WTC11 (cell line): ENCODE measurements around the gene CNOT1. TPM values are rescaled to one million over a fixed set of nuclear protein-coding genes. Genes with fewer than 3 reads are reported as not detected.

Source experiments
- ATAC-seq: fragments of 200-7000 bp; cut with Tn5 transposase; 2 replicates; pipeline ENCODE4 v1.10.0; 2021; ENCODE audit warnings: mild to moderate bottlenecking, moderate library complexity
- CTCF ChIA-PET: fragments of 300-600 bp; sonication (Branson Sonifier 250); formaldehyde crosslinking; loops from one replicate; lab custom pipeline; 2021; ENCODE audit warnings: antibody characterized with exemption; lab: Charles Lee
- POLR2A ChIA-PET: fragments of 350-600 bp; sonication (Branson Sonifier 250); formaldehyde crosslinking; loops from one replicate; lab custom pipeline; 2021; ENCODE audit warnings: antibody characterized with exemption; lab: Charles Lee
- DNase-seq: peaks from one replicate; pipeline ENCODE4 v3.0.0; 2021; ENCODE audit warnings: low spot score
- H3K27ac Mint-ChIP-seq: 2 replicates; pipeline ENCODE4 v1.8.0; 2021; ENCODE audit warnings: mixed read lengths
- H3K27me3 Mint-ChIP-seq: 2 replicates; pipeline ENCODE4 v1.8.0; 2021; ENCODE audit warnings: low read depth, mild to moderate bottlenecking, moderate library complexity, mixed read lengths
- H3K36me3 Mint-ChIP-seq: 2 replicates; pipeline ENCODE4 v1.8.0; 2021; ENCODE audit warnings: mixed read lengths
- H3K4me1 Mint-ChIP-seq: 2 replicates; pipeline ENCODE4 v1.8.0; 2022; ENCODE audit warnings: mixed read lengths
- H3K4me3 Mint-ChIP-seq: 2 replicates; pipeline ENCODE4 v1.8.0; 2021; ENCODE audit warnings: mild to moderate bottlenecking, moderate library complexity, mixed read lengths
- H3K9me3 Mint-ChIP-seq: 2 replicates; pipeline ENCODE4 v1.8.0; 2021; ENCODE audit warnings: mixed read lengths
- AFF4 ChIP-seq: sonication (generic); formaldehyde crosslinking; IDR thresholded peaks from 2 replicates; pipeline ENCODE4 v1.8.1; 2023; ENCODE audit warnings: mild to moderate bottlenecking, missing genetic modification reagents, borderline replicate concordance
- E2F4 ChIP-seq: sonication (generic); formaldehyde crosslinking; IDR thresholded peaks from 2 replicates; pipeline ENCODE4 v1.8.1; 2022; ENCODE audit warnings: low read depth, mild to moderate bottlenecking, moderate library complexity, missing genetic modification reagents, borderline replicate concordance
- HMGA2 ChIP-seq: fragments of 250-450 bp; sonication (Bioruptor Pico); IDR thresholded peaks from 2 replicates; pipeline ENCODE4 v1.4.0; 2021; ENCODE audit warnings: mild to moderate bottlenecking, moderate library complexity
- HMGXB4 ChIP-seq: sonication (generic); formaldehyde crosslinking; IDR thresholded peaks from 2 replicates; pipeline ENCODE4 v1.8.1; 2023; ENCODE audit warnings: mild to moderate bottlenecking, moderate library complexity, missing genetic modification reagents
- MYBL2 ChIP-seq: sonication (generic); formaldehyde crosslinking; IDR thresholded peaks from 2 replicates; pipeline ENCODE4 v1.8.1; 2023; ENCODE audit warnings: mild to moderate bottlenecking, moderate library complexity, missing genetic modification reagents
- NR2C2 ChIP-seq: sonication (generic); formaldehyde crosslinking; IDR thresholded peaks from 2 replicates; pipeline ENCODE4 v1.8.0; 2022; ENCODE audit warnings: mild to moderate bottlenecking, missing genetic modification reagents
- TEAD4 ChIP-seq: sonication (generic); formaldehyde crosslinking; IDR thresholded peaks from 2 replicates; pipeline ENCODE4 v1.8.0; 2022; ENCODE audit warnings: mild to moderate bottlenecking, missing genetic modification reagents
- TP53 ChIP-seq: sonication (generic); formaldehyde crosslinking; IDR thresholded peaks from 2 replicates; pipeline ENCODE4 v1.8.1; 2023; ENCODE audit warnings: mild to moderate bottlenecking, missing genetic modification reagents
- ZBTB43 ChIP-seq: sonication (generic); formaldehyde crosslinking; IDR thresholded peaks from 2 replicates; pipeline ENCODE4 v1.8.1; 2023; ENCODE audit warnings: mild to moderate bottlenecking, missing genetic modification reagents
- ZNF138 ChIP-seq: sonication (generic); formaldehyde crosslinking; conservative IDR thresholded peaks from 2 replicates; pipeline ENCODE4 v1.8.1; 2022; ENCODE audit warnings: mild to moderate bottlenecking, moderate library complexity, missing genetic modification reagents
- ZNF219 ChIP-seq: sonication (generic); formaldehyde crosslinking; IDR thresholded peaks from 2 replicates; pipeline ENCODE4 v1.8.0; 2023; ENCODE audit warnings: missing genetic modification reagents, mild to moderate bottlenecking, borderline replicate concordance
- ZNF425 ChIP-seq: fragments of 250-450 bp; sonication (Bioruptor Pico); conservative IDR thresholded peaks from 2 replicates; pipeline ENCODE4 v1.9.0; 2021; ENCODE audit warnings: mild to moderate bottlenecking
- ZNF532 ChIP-seq: fragments of 250-450 bp; sonication (Bioruptor Pico); IDR thresholded peaks from 2 replicates; pipeline ENCODE4 v1.9.0; 2021; ENCODE audit warnings: mild to moderate bottlenecking, borderline replicate concordance
- total RNA-seq: library from RNA; stranded (reverse); gene quantifications from 3 replicates; pipeline ENCODE4 v1.2.3, GENCODE V29; 2021
- TF ChIP-seq, protein P1 (sequence below): sonication (generic); formaldehyde crosslinking; conservative IDR thresholded peaks from 2 replicates; pipeline ENCODE4 v1.8.1; 2022; ENCODE audit warnings: mild to moderate bottlenecking, missing genetic modification reagents
- TF ChIP-seq, protein P2 (sequence below): sonication (generic); formaldehyde crosslinking; IDR thresholded peaks from 2 replicates; pipeline ENCODE4 v1.8.0; 2022; ENCODE audit warnings: mild to moderate bottlenecking, missing genetic modification reagents

CNOT1 gene
- total RNA-seq, 1 experiment from 2014 or later, result 314 TPM

DNA sequence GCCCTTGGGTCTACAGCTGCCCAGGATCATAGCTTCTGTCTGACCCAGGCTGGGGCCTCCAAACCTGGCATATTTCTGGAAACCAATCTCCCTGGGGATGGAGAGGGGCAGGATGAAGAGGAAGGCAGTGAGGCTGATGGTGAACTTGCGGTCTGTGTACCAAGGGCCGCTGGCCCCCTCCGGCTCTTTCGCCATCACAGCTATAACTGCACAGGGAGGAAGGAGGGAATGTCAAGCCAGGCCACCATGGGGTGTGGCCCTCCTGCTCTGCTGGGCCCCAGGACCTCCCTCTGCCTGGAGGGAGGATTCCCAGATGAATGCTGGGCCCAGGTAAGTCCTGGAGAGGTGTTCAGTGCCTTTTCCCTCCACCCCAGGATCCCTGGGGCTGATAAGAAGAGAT is 48.6 kb upstream of the CNOT1 start (continued):
- no peak for TF ChIP-seq E2F4
- TF ChIP-seq, protein P1, sequence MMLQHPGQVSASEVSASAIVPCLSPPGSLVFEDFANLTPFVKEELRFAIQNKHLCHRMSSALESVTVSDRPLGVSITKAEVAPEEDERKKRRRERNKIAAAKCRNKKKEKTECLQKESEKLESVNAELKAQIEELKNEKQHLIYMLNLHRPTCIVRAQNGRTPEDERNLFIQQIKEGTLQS (CRISPR knock-in tag), result no peak

DNA sequence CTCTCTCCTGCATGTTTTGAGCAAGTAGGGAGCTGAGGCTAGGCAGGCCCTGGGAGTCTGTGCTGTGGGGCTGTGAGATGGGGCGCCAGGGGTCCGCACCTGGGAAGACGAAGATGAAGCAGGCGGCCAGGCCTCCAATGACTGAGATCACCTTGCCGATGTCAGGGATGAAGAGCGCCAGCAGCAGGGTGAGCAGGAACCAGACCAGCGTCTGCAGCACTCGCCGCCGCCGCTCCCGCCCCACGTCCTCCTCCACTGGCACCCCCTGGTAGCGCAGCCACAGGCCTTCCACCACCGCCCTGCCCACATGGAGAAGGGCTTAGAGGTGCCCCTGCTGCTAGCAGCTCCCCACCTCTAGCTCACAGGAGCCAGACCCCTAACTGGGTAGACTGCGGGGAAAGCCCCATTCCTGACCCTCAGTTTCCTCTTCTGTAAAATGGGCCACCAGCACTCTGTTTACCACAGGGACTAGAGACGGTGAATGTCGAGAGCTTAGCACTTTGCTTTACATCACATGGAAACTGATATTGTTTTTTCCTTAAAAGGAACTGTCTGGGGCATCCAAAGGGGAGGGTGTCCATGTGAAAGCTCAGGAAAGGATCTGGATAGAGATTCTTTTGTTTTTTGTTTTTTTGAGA is 41.4 kb upstream of the CNOT1 start:
- no peak overlapping the region for H3K27ac Mint-ChIP-seq
- no peaks in the 10 kb centered on the region for H3K9me3 Mint-ChIP-seq
- H3K4me3 Mint-ChIP-seq, result no peak overlapping the region
- ATAC-seq (no peak), DNase-seq (no peak)
- TF ChIP-seq, protein P2, sequence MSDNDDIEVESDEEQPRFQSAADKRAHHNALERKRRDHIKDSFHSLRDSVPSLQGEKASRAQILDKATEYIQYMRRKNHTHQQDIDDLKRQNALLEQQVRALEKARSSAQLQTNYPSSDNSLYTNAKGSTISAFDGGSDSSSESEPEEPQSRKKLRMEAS (CRISPR knock-in tag), result no peak
- TF ChIP-seq TP53 (CRISPR knock-in tag), result no peak
- peaks cover 32% of the 10 kb centered on the region for H3K36me3 Mint-ChIP-seq
- POLR2A ChIA-PET, result no interaction called here
- CTCF ChIA-PET, result interaction anchor here (1.9 kb wide), 1 partner anchor 85 kb away, joined by 4 read pairs; no protein-coding TSS in a partner anchor
- no peaks in the 10 kb centered on the region for H3K4me1 Mint-ChIP-seq
- no peaks in the 10 kb centered on the region for H3K27me3 Mint-ChIP-seq

- Mint-ChIP-seq H3K27ac (no peak overlapping the region), H3K27me3 (no peaks in the 10 kb centered on the region; the same call in 1 of the 2 replicates), H3K36me3 (peaks cover 29% of the 10 kb centered on the region), H3K9me3 (no peaks in the 10 kb centered on the region), H3K4me3 (no peak overlapping the region), H3K4me1 (no peaks in the 10 kb centered on the region)
- ATAC-seq (no peak), DNase-seq (no peak)
- ChIA-PET POLR2A (no interaction called here), CTCF (no interaction called here)
- TF ChIP-seq AFF4 (CRISPR knock-in tag) (no peak), HMGXB4 (no peak), ZNF219 (CRISPR knock-in tag) (no peak), NR2C2 (CRISPR knock-in tag) (no peak), ZNF532 (CRISPR knock-in tag) (no peak), HMGA2 (CRISPR knock-in tag) (no peak), ZBTB43 (no peak), ZNF425 (CRISPR knock-in tag) (no peak), TEAD4 (CRISPR knock-in tag) (no peak), MYBL2 (no peak), ZNF138 (CRISPR knock-in tag) (no peak)
These were observed 40.6 kb upstream of the CNOT1 start for GRCh38 chr16:58670177-58670576.
